GM18951 (cell line): ENCODE measurements around the gene ZNF585A.
"Not testable (repeated sequence)": the region's sequence is repeated elsewhere in the genome, so short reads cannot be mapped to it uniquely, and the experiment has no call there.

ENCODE experiments used
- POLR2A ChIP-seq: IDR thresholded peaks from 4 replicates; pipeline ENCODE4 v1.6.1; 2011; ENCODE audit warnings: mild to moderate bottlenecking; ENCODE audit not compliant: insufficient read length, insufficient read depth; ENCODE audit errors: extremely low read depth
- in situ Hi-C: fragments of 300-500 bp; cut with MboI; formaldehyde crosslinking; loops from one replicate; pipeline ENCODE4 v1.12.0; 2022; ENCODE audit warnings: low sequenced_read_pairs, mixed read lengths, inconsistent platforms; ENCODE audit not compliant: unreplicated experiment

Gene ZNF585A

GRCh38 chr19:37128821-37129177 lies 43.7 kb downstream of the ZNF585A start:
- no peak for TF ChIP-seq POLR2A
- in situ Hi-C loops: no loop called here

GRCh38 chr19:37127999-37128820 lies 44.3 kb downstream of the ZNF585A start:
- TF ChIP-seq POLR2A: no peak
- in situ Hi-C loops: no loop called here

GRCh38 chr19:37122093-37122492 lies 50.4 kb downstream of the ZNF585A start:
- in situ Hi-C loops: not testable (repeated sequence)

GRCh38 chr19:37114001-37114400 lies 58.5 kb downstream of the ZNF585A start:
- in situ Hi-C loops: no loop called here
- TF ChIP-seq POLR2A: no peak

- in situ Hi-C loops: not testable (repeated sequence)
These were observed 60.7 kb downstream of the ZNF585A start for GRCh38 chr19:37111753-37112152.

- in situ Hi-C loops: not testable (repeated sequence)
These were observed 68.4 kb downstream of the ZNF585A start for GRCh38 chr19:37104135-37104534.

- TF ChIP-seq POLR2A: no peak
- in situ Hi-C loops: no loop called here
These were observed 73.9 kb downstream of the ZNF585A start for GRCh38 chr19:37098570-37098969.

- in situ Hi-C loops: no loop called here
- TF ChIP-seq POLR2A: no peak
These were observed 76.6 kb downstream of the ZNF585A start for GRCh38 chr19:37095859-37096258.
